ENCODE measurements around the gene VPS18.

VPS18 gene

DNA sequence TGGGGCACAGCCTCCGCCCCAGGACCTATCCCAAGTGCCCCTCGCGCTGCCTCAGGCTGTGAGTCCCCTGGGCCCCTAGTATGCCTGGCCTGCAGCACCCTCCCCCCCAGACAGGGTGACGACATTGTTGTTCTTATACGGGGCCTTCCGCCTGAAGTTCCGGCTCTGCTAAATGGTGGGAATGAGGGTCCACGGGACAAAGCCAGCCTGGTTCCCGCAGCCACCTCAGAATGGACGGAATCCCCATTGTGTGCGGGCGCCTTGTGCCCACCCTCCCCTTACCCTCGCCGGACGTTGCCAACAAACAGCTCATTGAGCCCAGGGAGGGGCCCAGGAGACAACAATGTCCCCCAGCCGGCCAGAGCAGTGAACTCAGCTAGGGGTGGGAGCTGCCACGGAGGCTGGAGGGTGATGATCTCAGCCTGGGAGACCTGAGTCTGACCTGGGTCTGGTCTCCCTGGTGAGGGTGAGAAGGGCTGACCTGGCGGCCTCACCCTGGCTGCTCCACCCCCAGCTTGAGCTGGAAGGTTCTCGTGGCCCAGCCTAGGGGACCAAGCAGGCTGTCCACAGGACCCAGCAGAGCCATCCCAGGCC lies 24.6 kb downstream of the VPS18 start:
- DNase-seq (ENCODE audit: low read depth in 3 of 3), result no peak

DNA sequence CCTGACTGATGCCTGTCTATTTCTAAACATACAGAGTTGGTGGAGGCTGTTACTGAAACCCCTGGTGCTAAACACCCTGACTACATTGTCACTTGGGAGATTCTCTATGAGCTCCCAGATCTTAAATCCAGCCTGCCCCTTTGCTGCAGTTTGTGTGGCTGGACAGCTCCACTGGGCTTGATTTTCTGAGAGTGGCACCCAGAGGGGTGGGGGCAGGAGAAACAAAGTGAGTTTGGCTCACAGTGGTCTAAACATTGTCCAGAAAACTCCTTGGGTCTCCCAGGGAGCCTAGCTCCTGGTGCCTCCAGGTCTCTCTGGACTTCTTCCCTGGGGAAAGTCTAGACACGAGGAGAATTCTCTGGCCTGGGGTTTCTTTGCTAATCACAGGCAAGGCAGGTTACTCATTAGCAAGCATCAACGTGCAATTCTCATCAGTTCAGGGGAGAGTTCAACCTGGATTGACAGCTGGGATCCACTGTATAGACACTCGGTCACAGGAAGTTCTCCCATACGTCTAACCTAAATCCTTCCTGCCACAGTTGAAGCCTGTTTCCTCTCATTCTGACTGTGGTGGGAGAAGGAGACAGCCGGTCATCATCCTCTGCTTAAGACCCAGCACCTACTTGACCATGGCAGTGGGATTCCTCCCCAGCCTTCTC lies 27.8 kb downstream of the VPS18 start:
- no peak for DNase-seq (ENCODE audit: low read depth in 3 of 3)

DNA sequence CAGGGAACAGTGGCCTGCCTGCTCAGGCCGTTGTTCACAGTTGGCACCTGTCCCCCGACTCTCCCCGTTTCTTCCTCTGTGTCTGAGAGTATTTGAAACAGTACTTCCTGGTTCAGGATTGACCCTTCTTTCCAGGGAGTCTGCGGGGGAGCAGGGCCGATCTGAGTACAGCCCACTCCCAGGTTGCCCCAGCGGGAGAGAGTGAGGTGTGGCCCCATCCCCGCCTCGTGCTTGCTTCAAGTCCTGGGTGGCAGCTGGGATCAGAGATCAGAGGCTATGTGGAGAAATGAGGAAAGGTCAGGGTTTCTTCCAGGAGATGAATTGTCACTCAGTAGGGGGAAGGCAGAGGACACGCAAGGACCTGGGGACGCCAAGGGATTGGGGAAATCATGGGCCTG lies 28.4 kb downstream of the VPS18 start:
- DNase-seq (ENCODE audit: low read depth in 3 of 3), result no peak

DNA sequence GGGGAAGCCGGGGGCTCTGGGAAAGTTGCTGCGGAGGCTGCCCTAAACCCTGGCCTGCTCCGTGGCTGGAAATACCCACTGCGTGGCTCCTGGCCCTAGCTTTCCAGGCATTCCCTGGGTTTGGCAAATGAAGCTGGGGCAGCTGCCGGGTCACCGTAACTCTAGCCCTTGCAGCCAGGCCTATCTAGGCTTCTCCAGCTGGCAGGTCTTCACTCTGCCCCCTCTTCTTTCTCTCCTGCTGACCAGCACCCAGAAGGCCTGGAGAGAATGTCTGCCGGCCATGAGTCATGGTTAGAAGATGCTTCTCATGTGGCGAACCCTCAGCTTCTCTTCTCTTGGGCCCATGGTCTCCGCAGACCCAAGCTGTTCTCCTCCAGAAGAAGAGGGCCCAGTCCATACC lies 29.3 kb downstream of the VPS18 start:
- no peak for DNase-seq (ENCODE audit: low read depth in 3 of 3)

DNA sequence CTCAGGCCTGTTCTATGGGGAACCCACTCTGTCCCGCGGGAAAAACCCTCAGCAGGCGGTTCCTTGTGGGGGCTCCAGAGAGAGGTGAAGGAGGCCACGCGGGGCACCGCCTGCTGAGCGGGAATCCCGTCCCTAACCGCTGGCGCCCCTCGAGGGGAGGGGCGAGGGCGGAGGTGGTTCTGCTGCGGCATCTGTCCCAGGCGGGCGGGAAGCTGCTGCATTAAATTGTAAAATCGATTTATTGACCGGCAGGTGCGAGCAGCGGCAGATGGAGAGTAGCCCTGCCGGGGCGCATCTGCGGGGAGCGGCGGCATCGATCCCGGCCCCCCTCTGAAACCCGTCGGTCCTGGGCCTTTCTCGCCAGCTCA lies 31.2 kb downstream of the VPS18 start:
- DNase-seq (ENCODE audit: low read depth in 3 of 3), result no peak

DNA sequence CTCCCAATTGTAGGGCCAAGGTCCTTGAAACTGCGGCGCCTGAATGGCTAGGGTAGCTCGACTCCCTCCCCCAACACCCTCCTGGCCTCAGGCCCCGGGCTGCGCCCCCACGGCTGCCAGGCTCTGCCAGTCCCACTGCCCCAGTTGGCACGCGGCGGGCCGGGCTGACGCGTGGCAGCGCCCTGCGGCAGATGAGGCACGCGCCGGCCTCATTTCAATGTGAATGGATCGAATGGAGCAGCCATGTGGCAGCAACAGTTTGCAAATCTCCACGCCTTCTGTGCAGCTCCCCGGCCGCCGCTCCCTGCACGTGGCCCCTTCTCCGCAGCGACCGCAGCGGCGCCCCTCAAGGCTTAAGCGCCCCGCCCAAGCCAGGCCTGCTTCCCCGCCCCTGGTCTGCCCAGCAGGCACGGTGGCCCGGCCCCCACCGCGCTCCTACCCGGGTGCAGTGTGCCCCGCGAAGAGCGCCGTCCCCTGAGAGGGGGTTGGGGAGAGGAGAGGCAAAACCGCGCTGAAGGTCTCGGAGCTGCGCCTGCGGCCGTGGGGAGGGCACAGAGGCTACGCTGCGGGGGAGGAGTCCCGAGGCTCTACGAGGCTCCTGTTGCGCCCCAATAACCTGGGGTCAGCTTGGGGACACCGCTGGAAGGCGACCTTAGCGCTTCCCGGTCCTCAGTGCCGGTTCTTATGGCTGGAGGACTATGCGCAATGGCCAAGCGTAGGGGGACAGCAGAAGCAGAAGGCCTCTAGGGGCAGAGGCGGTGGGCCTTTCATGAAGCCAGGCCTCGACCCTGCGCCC lies 31.8 kb downstream of the VPS18 start:
- DNase-seq (ENCODE audit: low read depth in 3 of 3), result no peak

DNA sequence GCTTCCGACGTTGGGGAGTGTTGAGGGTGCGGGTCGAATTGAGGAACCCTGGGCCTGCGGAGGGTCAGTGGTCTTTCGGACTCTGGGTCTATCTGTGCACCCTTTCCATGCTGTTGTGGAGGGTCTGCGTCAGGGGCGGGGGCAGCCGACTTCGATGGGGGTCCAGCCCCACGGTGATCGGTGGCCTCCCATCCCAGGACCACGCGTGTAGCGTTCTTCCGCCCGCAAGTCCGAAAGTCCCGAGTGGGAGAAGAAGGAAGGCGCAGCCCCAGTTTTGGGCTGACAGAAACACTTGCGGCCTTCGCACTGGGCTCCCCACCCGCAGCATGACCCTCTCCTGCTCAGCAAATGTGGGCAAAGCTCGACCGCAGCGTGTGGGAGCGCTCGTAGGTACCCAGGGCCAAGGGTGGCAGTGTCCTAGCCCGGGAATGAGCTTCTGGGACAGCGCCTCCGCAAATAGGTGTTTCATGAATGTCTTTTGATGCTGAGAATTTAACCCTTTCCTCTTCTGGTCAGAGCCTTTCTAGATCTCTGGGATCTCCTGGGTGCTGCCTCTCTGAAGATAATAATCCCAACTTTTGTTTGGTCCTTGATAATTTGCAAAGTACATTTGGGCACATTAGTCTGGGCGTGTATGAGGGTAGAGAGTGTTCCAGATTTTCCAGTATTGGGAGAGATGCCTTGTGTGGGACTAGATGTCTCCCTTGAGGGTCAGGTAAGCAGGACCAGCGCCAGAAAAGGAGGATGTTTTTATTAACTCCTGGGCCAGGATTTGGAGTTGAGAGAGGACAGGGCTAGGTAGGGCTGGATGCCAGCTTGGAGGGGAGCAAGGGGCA lies 32.6 kb downstream of the VPS18 start:
- DNase-seq (ENCODE audit: low read depth in 3 of 3), result no peak

DNA sequence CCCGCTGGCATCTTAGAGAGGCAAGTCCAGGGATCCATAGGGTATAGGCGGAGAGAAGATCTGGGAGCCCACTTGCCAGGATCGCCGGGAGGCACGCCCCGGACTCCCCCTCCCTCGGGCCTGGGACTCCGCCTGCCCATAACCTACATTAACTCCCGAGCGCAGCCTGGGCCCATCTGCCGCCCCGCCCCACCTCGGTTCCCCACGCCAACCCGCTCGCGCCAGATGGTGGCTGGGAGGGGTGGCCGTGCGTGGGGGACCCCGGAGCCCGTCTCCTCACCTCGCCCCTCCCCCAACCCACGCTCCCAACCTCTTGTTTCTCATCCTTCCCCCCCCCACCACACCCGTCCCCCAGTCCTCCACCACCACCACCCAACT lies 33.2 kb downstream of the VPS18 start:
- no peak for DNase-seq (ENCODE audit: low read depth in 3 of 3)

DNA sequence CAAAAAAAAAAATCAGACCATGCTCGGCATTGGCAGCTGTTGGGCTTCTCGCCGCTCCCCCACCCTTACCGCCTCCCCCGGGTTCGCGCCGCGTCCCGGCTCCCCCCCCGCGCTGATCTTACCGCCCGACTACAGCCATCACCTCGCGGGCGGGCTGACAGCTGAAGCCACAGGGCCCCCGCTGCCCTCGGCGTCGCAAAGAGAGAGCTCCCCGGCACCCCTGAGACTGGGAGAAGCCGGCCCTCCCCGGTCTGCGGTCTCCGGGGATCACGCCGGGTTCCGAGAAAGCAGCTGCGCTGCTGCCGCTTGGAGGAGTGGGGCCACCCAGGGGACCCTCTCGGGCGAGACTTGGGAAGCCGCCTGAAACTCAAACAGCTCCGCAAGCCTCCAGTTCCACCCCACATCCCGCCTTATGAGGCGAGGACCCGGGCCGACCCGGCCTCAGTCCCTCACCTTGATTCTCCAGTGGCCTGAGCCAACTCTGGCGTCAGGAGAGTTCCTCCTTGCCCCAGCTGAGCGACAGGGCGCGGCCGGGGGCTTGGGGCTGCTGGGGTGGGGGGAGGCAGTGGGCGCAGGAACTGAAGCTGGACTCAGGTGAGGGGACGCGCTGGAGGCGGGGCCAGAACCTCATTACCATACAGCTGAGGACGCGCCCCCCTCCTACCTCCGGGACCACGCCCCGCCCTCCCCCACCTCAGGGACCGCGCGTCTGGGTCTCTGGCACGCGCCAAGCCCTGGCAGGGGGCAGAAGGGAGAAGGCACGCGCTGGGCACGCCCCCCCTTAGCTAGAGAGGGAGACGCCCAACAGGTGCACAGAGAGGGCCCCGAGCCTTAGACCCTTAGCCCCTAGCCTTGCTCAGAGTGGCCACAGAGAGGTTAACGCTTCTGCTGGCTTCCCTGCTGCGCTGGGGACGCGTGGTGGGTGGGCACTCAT lies 33.9 kb downstream of the VPS18 start:
- DNase-seq (ENCODE audit: low read depth in 3 of 3), result no peak

DNA sequence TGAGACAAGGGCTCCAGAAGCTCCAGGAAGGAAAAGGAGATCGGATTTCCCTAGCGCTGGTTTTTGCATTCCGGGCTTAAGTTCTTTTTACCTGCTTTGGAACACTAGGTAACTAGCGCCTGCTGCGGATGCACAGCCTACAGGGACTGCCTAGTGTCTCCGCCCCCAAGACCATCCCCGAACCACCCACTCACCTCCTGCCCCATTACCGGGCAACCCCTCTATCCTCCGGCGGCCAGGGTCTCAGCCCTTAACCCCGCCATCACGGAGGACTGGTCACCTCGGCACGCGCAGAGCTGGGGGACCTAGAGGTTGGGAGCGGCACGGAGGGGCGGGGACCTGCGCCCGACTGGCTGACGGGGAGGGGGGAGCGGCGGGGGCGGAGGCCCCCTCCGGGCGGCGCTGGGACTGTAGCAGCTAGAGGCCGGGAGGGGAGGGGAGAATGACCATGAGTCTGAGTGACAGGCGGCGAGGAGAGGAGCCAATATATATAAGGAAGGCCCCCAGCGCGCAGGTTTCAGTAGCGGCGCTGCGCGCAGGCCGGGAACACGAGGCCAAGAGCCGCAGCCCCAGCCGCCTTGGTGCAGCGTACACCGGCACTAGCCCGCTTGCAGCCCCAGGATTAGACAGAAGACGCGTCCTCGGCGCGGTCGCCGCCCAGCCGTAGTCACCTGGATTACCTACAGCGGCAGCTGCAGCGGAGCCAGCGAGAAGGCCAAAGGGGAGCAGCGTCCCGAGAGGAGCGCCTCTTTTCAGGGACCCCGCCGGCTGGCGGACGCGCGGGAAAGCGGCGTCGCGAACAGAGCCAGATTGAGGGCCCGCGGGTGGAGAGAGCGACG lies 34.8 kb downstream of the VPS18 start, which contains the start of gene DLL4:
DLL4 (plus strand) TSS at position 520 of the 839 bp plus-strand sequence. CDS start 329 bp downstream, outside the sequence.
- peak in 1 of 3 experiments; percentile 41 for DNase-seq (ENCODE audit: low read depth in 3 of 3)

DNA sequence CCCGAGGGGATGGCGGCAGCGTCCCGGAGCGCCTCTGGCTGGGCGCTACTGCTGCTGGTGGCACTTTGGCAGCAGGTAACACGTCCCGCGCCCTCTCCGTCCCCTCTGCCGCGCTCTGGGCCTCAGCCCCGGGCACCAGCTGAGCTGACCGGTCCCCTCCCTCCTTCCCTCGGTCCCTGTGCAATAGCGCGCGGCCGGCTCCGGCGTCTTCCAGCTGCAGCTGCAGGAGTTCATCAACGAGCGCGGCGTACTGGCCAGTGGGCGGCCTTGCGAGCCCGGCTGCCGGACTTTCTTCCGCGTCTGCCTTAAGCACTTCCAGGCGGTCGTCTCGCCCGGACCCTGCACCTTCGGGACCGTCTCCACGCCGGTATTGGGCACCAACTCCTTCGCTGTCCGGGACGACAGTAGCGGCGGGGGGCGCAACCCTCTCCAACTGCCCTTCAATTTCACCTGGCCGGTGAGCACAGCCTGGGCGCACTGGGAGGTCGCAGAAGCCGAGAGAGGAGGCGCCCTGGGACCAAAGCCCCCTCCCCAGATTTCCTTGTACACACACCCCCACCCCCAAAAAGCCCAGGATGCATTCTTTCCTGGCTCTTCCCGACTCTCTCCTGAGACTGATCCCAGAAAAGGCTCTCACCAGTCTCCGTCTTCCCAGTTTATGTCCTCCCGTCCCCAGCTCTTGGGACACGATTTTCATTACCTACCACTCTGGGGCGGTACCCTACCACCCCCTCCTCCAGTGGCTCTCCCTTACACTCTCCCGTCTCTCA lies 35.6 kb downstream of the VPS18 start:
- DNase-seq (ENCODE audit: low read depth in 3 of 3), result no peak

DNA sequence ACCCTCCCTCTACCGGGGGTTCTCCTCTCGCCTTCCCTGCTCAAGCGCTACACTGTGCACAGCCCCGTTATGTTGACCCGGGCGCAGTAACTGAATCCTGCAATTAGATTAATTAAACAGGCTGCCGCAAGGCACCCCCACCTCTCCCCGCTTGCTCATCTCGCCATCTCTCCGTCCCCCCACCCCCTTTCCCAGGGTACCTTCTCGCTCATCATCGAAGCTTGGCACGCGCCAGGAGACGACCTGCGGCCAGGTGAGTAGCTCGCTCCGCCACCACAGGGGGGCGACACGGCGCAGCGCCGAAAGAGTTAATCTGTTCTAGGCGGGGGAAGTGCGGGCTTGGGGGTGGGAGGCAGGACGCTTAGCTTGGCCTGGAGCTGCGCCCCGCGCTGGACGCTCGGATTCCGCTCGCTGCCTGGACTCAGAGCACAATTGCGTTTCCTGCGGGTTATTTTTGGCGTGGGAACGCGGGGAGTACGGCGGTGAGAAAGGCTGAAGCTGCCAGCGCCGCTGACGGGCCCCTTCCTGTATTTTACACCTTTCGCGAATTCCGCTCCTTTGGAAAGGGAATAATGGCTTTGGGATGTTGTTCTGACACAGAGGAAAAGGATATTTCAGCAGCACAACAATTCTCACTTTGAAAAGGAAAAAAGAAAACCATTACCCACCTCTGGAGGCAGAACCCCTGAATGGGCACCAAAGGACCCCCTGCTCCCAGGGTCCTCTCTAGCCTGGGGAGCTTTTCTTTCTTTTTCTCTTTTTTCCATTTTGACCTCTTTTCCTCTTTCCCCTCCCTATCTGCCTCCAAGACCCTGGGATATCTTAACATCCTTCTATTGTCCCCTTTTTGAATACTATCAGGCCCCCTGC lies 36.4 kb downstream of the VPS18 start:
- DNase-seq (ENCODE audit: low read depth in 3 of 3), result peak in 1 of 3 experiments; percentile 57

DNA sequence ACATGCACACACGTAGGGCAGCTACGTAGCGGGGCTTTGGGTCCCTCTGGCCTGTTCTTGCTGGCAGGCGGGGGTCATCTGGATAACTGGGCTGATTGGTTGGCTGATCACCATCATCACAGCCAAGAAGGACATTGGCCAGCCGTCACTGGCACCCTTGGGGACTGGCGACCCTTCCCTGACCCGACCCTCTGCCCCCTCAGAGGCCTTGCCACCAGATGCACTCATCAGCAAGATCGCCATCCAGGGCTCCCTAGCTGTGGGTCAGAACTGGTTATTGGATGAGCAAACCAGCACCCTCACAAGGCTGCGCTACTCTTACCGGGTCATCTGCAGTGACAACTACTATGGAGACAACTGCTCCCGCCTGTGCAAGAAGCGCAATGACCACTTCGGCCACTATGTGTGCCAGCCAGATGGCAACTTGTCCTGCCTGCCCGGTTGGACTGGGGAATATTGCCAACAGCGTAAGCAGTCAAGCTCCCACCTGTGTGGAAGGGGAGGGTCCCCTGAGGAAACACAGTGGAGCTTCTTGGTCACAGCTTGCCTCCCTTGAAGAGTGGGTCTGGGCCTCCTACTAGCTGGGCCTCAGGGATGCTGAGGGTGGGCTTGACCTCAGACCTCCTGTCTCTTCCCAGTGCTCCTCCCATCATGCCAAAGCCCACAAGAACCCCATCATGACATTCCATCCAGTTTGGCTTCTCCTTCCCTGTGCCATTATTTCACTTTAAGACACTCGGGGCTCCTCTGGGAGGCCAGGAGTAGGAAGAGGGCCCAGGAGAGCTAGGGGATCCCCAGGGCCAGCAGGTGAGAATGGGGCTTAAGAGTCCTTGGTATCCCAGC lies 37.3 kb downstream of the VPS18 start:
- no peak for DNase-seq (ENCODE audit: low read depth in 3 of 3)

DNA sequence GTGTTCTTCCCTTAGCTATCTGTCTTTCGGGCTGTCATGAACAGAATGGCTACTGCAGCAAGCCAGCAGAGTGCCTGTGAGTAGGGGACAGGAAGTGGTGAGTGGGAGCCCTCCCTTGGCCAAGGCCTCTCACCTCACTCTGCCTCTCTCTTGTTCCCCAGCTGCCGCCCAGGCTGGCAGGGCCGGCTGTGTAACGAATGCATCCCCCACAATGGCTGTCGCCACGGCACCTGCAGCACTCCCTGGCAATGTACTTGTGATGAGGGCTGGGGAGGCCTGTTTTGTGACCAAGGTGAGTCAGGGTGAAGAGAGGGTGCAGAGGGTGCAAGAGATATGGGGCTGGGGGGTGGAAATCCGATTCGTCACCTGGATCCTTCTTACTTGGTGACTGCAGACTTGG lies 37.9 kb downstream of the VPS18 start:
- DNase-seq (ENCODE audit: low read depth in 3 of 3), result no peak

DNA sequence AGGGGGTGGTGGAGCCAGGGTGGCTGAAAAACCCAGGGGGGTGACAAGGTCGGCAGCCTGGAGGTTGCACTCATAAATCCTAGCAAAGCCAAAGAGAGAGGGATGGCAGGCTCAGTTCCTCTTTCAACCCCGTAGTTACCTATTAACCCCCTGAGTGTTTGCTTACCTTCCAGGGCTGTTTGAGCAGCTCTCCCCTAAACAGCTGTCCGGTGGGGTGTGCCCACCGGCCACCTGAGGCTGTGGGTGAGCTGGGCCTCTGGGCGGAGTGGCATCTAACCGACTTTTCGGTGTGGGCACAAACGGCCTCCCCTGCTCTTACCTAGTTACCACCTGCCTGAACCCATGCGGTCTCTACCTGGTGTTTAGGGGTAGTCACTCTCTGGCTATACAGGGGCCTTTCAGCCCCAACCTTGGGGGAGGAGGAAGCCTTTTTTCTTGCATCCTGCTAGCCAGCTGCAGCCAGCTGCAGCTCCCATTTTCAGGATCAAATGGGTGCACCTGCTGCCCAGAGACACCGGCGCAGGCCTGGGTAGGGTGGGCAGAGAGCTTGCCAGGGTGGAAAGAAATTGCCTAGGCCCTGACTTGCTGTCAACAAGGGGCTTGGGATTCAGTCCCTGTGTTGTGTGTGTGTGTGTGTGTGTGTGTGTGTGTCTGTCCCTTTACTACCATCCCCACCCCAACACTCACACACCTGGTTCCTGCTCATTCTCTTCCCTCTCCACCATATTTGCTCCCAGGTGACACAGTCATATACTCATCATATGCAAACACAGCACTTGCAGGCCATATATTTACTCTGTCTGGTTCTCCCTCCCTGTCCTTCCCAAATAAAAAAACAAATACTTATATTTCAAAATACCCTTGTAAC lies 38.6 kb downstream of the VPS18 start:
- no peak for DNase-seq (ENCODE audit: low read depth in 3 of 3)

DNA sequence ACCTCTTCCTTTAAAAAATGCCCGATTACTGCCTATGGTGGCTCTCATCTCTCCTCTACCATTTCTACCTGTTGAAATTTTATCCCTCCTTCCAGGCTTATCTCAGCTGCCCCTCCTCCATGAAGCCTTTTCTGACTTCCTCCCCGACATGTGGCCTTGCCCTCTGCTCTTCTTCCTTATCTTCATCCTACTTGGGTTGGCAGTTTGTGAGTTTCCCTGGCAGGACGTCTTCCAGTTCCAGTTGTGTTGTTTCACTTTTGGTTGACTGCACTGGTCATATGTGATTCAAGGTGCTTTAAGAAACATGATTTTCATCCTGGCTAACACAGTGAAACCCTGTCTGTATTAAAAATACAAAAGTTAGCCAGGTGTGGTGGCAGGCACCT lies 39.3 kb downstream of the VPS18 start:
- no peak for DNase-seq (ENCODE audit: low read depth in 3 of 3)
